Gastrocnemius medialis (tissue), 4 donors: ENCODE results near the gene ZMAT5.

Source experiments
- POLR2A ChIP-seq, 2 donors: fragments of 450-650 bp; IDR thresholded peaks; one replicate each; pipeline ENCODE4 v1.6.1; 2017; ENCODE audit warnings: antibody characterized with exemption in 2 of 2, mild to moderate bottlenecking in 2 of 2, moderate library complexity in 2 of 2
- TF ChIP-seq, protein P1 (sequence below), 5 experiments: fragments of 450-650 bp in 3 of 5; fragments of 200-600 bp in 2 of 5; sonication (generic) in 2 of 5; IDR thresholded peaks in 4 of 5; conservative IDR thresholded peaks in 1 of 5; 1 replicate in 4 of 5; 2 replicates in 1 of 5; pipeline ENCODE4 v1.5.1; 2016 to 2019; ENCODE audit warnings: antibody characterized with exemption in 5 of 5, mild to moderate bottlenecking in 3 of 5, moderate library complexity in 3 of 5

DNA sequence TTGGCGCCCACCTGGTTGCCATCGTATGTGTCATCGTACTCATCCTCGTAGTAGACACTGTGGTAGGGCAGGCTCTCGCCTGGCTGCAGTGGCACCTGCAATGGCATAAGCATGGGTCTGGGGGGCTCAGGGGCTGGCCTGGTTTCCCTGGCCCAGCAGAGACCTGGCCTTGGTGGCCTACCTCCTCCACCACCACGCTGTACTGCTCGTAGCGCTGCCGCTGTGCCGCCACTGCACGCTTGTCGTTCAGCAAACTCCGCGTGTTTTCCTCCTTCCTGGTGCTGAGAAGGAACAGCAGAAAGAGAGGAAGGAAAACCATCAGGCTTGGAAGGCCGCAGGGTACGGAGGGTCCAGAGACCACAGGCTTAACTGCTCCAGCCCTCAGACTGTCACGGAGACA is 26.6 kb upstream of the ZMAT5 start:
- TF ChIP-seq, protein P1, sequence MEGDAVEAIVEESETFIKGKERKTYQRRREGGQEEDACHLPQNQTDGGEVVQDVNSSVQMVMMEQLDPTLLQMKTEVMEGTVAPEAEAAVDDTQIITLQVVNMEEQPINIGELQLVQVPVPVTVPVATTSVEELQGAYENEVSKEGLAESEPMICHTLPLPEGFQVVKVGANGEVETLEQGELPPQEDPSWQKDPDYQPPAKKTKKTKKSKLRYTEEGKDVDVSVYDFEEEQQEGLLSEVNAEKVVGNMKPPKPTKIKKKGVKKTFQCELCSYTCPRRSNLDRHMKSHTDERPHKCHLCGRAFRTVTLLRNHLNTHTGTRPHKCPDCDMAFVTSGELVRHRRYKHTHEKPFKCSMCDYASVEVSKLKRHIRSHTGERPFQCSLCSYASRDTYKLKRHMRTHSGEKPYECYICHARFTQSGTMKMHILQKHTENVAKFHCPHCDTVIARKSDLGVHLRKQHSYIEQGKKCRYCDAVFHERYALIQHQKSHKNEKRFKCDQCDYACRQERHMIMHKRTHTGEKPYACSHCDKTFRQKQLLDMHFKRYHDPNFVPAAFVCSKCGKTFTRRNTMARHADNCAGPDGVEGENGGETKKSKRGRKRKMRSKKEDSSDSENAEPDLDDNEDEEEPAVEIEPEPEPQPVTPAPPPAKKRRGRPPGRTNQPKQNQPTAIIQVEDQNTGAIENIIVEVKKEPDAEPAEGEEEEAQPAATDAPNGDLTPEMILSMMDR (IDR thresholded peaks at IDR 0.05 in 4 of 5, conservative IDR thresholded peaks at IDR 0.05 in 1 of 5) = no peak
- no peak for TF ChIP-seq POLR2A (IDR thresholded peaks at IDR 0.05)
